Upper lobe of left lung (tissue), 4 donors: ENCODE data around the gene P2RX7.
"Not testable (repeated sequence)": the region's sequence is repeated elsewhere in the genome, so short reads cannot be mapped to it uniquely, and the experiment has no call there.

Experiments
- CTCF ChIP-seq, 6 experiments: fragments of 450-650 bp in 4 of 6; fragments of 200-600 bp in 2 of 6; sonication (generic) in 2 of 6; IDR thresholded peaks; one replicate each; pipeline ENCODE4 v1.5.1; 2016 to 2019; ENCODE audit warnings: antibody characterized with exemption in 6 of 6
- EP300 ChIP-seq, 4 donors: sonication (generic); formaldehyde crosslinking; IDR thresholded peaks; one replicate each; pipeline ENCODE4 v1.5.1; 2017; ENCODE audit warnings: antibody characterized with exemption in 4 of 4, control low read depth in 2 of 4
- POLR2A ChIP-seq, 4 donors: fragments of 450-650 bp; IDR thresholded peaks; one replicate each; pipeline ENCODE4 v1.5.1; 2016 to 2017; ENCODE audit warnings: antibody characterized with exemption in 4 of 4, mild to moderate bottlenecking in 2 of 4

- not testable (repeated sequence) for TF ChIP-seq POLR2A, EP300, CTCF (IDR thresholded peaks at IDR 0.05)
Measured at GRCh38 chr12:121158728-121159351, 26.2 kb downstream of the P2RX7 start.
